Tibial nerve (tissue), 4 donors: ENCODE data around the gene ATRNL1.

Experiments
- CTCF ChIP-seq, 5 experiments: fragments of 200-600 bp in 3 of 5; fragments of 450-650 bp in 2 of 5; sonication (generic) in 3 of 5; IDR thresholded peaks; one replicate each; pipeline ENCODE4 v1.5.1; 2016 to 2019; ENCODE audit warnings: antibody characterized with exemption in 5 of 5, mild to moderate bottlenecking in 3 of 5, moderate library complexity in 2 of 5
- EP300 ChIP-seq, 2 donors: sonication (generic); formaldehyde crosslinking; IDR thresholded peaks; one replicate each; pipeline ENCODE4 v1.6.1; 2017; ENCODE audit warnings: antibody characterized with exemption in 2 of 2, mild to moderate bottlenecking in 1 of 2
- POLR2A ChIP-seq, 2 donors: fragments of 450-650 bp; IDR thresholded peaks; one replicate each; pipeline ENCODE4 v1.6.1; 2017; ENCODE audit warnings: antibody characterized with exemption in 2 of 2, mild to moderate bottlenecking in 2 of 2, moderate library complexity in 2 of 2

GRCh38 chr10:115932099-115932498 lies 838.9 kb downstream of the ATRNL1 start:
- TF ChIP-seq CTCF (IDR thresholded peaks at IDR 0.05) (no peak), POLR2A (IDR thresholded peaks at IDR 0.05) (no peak), EP300 (IDR thresholded peaks at IDR 0.05) (no peak)
